A549 (cell line): ENCODE data around the gene SETD9.

Source experiments
- CTCF ChIP-seq: fragments of >200 bp; sonication (Bioruptor Twin); formaldehyde crosslinking; IDR thresholded peaks from 3 replicates; pipeline ENCODE4 v1.5.1; 2016
- EHMT2 ChIP-seq: fragments of 200-600 bp; sonication (generic); IDR thresholded peaks from 2 replicates; pipeline ENCODE4 v1.6.1; 2016; ENCODE audit warnings: antibody characterized with exemption, low read depth, mild to moderate bottlenecking, moderate library complexity
- ESRRA ChIP-seq: fragments of 150-350 bp; IDR thresholded peaks from 2 replicates; pipeline ENCODE4 v1.6.1; 2014; ENCODE audit warnings: mild to moderate bottlenecking, low read length, borderline replicate concordance
- HDAC2 ChIP-seq: fragments of 200-600 bp; sonication (generic); IDR thresholded peaks from 2 replicates; pipeline ENCODE4 v1.6.1; 2016
- POLR2A ChIP-seq: IDR thresholded peaks from 2 replicates; pipeline ENCODE4 v1.6.1; 2012; ENCODE audit warnings: mild to moderate bottlenecking, low read length
- USF2 ChIP-seq: fragments of 450-650 bp; IDR thresholded peaks from 2 replicates; pipeline ENCODE4 v1.6.1; 2014; ENCODE audit warnings: antibody characterized with exemption

- TF ChIP-seq CTCF (no peak), EHMT2 (no peak), HDAC2 (no peak), POLR2A (no peak), ESRRA (no peak), USF2 (no peak)
Observed at GRCh38 chr5:56947052-56947451, 37.7 kb downstream of the SETD9 start.
